Prostate gland (tissue), 2 donors: Measurements from ENCODE around the gene SLC44A5.

Source experiments
- CTCF ChIP-seq, 4 experiments: fragments of 200-600 bp in 2 of 4; fragments of 450-650 bp in 2 of 4; sonication (generic) in 2 of 4; IDR thresholded peaks; 1 replicate in 3 of 4; 2 replicates in 1 of 4; pipeline ENCODE4 v1.5.1; 2016 to 2019; ENCODE audit warnings: antibody characterized with exemption in 4 of 4, mild to moderate bottlenecking in 2 of 4, moderate library complexity in 2 of 4
- POLR2A ChIP-seq: fragments of 450-650 bp; IDR thresholded peaks from one replicate; pipeline ENCODE4 v1.6.1; 2016; ENCODE audit warnings: antibody characterized with exemption, mild to moderate bottlenecking
- POLR2AphosphoS5 ChIP-seq: sonication (generic); formaldehyde crosslinking; IDR thresholded peaks from one replicate; pipeline ENCODE4 v1.6.1; 2017; ENCODE audit warnings: antibody characterized with exemption

GRCh38 chr1:75440274-75440673 is 170.6 kb downstream of the SLC44A5 start:
- no peak for TF ChIP-seq POLR2A
- no peak for TF ChIP-seq CTCF (IDR thresholded peaks at IDR 0.05)
- TF ChIP-seq POLR2AphosphoS5 = no peak
